ENCODE results near the gene TRIM46. TPM values are rescaled to one million over a fixed set of nuclear protein-coding genes. Genes with fewer than 3 reads are reported as not detected.

Gene TRIM46
- polyA plus RNA-seq, 2 of the 4 experiments (the other 2 are of a cell fraction): 1.1 to 2.8 TPM

- peaks cover 21% of the 10 kb centered on the region for H3K4me1 ChIP-seq
- no peaks in the 10 kb centered on the region for H3K9me3 ChIP-seq
- no peak for TF ChIP-seq CBX2 (IDR thresholded peaks at IDR 0.05; ENCODE audit: borderline replicate concordance, low read depth)
- no peak for TF ChIP-seq HMGXB4 (CRISPR knock-in tag; IDR thresholded peaks at IDR 0.05; ENCODE audit: borderline replicate concordance)
- TF ChIP-seq RARB (CRISPR knock-in tag; IDR thresholded peaks at IDR 0.05): no peak
- TF ChIP-seq FOSL2 (IDR thresholded peaks at IDR 0.05): no peak
- TF ChIP-seq FOSL2 (CRISPR knock-in tag; IDR thresholded peaks at IDR 0.05): no peak
- TF ChIP-seq FOXS1 (CRISPR knock-in tag; IDR thresholded peaks at IDR 0.05): no peak
- TF ChIP-seq, protein P1, sequence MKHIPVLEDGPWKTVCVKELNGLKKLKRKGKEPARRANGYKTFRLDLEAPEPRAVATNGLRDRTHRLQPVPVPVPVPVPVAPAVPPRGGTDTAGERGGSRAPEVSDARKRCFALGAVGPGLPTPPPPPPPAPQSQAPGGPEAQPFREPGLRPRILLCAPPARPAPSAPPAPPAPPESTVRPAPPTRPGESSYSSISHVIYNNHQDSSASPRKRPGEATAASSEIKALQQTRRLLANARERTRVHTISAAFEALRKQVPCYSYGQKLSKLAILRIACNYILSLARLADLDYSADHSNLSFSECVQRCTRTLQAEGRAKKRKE (CRISPR knock-in tag; IDR thresholded peaks at IDR 0.05; ENCODE audit: low read depth): no peak
- no peak for TF ChIP-seq CTCF (IDR thresholded peaks at IDR 0.05)
- no peak for TF ChIP-seq PHF8 (IDR thresholded peaks at IDR 0.05; ENCODE audit: borderline replicate concordance, low read depth)
- TF ChIP-seq USF2 (IDR thresholded peaks at IDR 0.05): no peak
- no peak for TF ChIP-seq SMC3 (IDR thresholded peaks at IDR 0.05)
- no peak for TF ChIP-seq FOSB (CRISPR knock-in tag; IDR thresholded peaks at IDR 0.05)
- POLR2A ChIA-PET: interaction anchor here (0.7 to 4.4 kb wide), 2 partner anchors 19 to 54 kb away, joined by 3 to 54 read pairs; no protein-coding TSS in a partner anchor
- WGBS (ENCODE audit: missing lambda C conversion rate): 69% methylated on average over 16 of the region's 35 CpGs
- ATAC-seq (no peak), DNase-seq (ENCODE audit: low read depth in 1 of 2, low spot score in 1 of 2) (no peak), FAIRE-seq (no peak)
- H3K4me3 ChIP-seq: peak overlapping the region; percentile 80
- peak overlapping the region; percentile 90 for H3K4me2 ChIP-seq
- peak overlapping the region; percentile 93 to 99 for H3K27ac ChIP-seq
- CTCF ChIA-PET: interaction anchor here (0.6 to 15.2 kb wide), 27 partner anchors 8 to 888 kb away, joined by 3 to 384 read pairs (median 5); partner anchors contain the start of gene SLC50A1
Observed at GRCh38 chr1:155174324-155175280, 953 bp downstream of the TRIM46 start.

- no peaks in the 10 kb centered on the region for H3K9me3 ChIP-seq
- no peak for ATAC-seq
- no peak overlapping the region; the same call in 2 of the 3 replicates for H3K4me2 ChIP-seq
- H3K27ac ChIP-seq: peak overlapping the region in 1 of 2 experiments; percentile 10; a peak in 1 of 6 replicates
- ChIA-PET POLR2A (interaction anchor here (0.7 to 4.4 kb wide), 2 partner anchors 19 to 53 kb away, joined by 3 to 54 read pairs; no protein-coding TSS in a partner anchor), CTCF (interaction anchor here (0.6 to 15.2 kb wide), 33 partner anchors 9 to 887 kb away, joined by 3 to 384 read pairs (median 4); partner anchors contain the start of gene SLC50A1)
- peaks cover 21% of the 10 kb centered on the region for H3K4me1 ChIP-seq
- 85% methylated on average over 11 of the region's 12 CpGs for whole genome bisulfite sequencing (ENCODE audit: missing lambda C conversion rate)
- H3K4me3 ChIP-seq: no peak overlapping the region
- FAIRE-seq: no peak
- DNase-seq (ENCODE audit: low read depth in 1 of 2, low spot score in 1 of 2): no peak
- no peak for TF ChIP-seq EP300 (IDR thresholded peaks at IDR 0.05)
- TF ChIP-seq, protein P1 (CRISPR knock-in tag; IDR thresholded peaks at IDR 0.05; ENCODE audit: low read depth): no peak
- TF ChIP-seq JUN (IDR thresholded peaks at IDR 0.05): no peak
- TF ChIP-seq BCL3 (IDR thresholded peaks at IDR 0.05): no peak
- TF ChIP-seq TP53 (CRISPR knock-in tag; IDR thresholded peaks at IDR 0.05): no peak
- no peak for TF ChIP-seq SREBF2 (IDR thresholded peaks at IDR 0.05)
- no peak for TF ChIP-seq RNF2 (IDR thresholded peaks at IDR 0.05; ENCODE audit: borderline replicate concordance, low read depth)
- no peak for TF ChIP-seq CTCF (IDR thresholded peaks at IDR 0.05)
- no peak for TF ChIP-seq CHD4 (IDR thresholded peaks at IDR 0.05; ENCODE audit: borderline replicate concordance)
- TF ChIP-seq POLR2A (IDR thresholded peaks at IDR 0.05; ENCODE audit: low read length): no peak
- no peak for TF ChIP-seq ESRRA (IDR thresholded peaks at IDR 0.05; ENCODE audit: borderline replicate concordance, low read length)
- no peak for TF ChIP-seq CBX2 (IDR thresholded peaks at IDR 0.05; ENCODE audit: borderline replicate concordance, low read depth)
- TF ChIP-seq CBX8 (IDR thresholded peaks at IDR 0.05): no peak
- TF ChIP-seq TFCP2L1 (CRISPR knock-in tag; IDR thresholded peaks at IDR 0.05): no peak
Observed at GRCh38 chr1:155175281-155175926, 1.8 kb downstream of the TRIM46 start.
